Gastrocnemius medialis (tissue), 4 donors: Measurements from ENCODE around the gene ATE1.

Experiments used
- POLR2A ChIP-seq, 2 donors: fragments of 450-650 bp; IDR thresholded peaks; one replicate each; pipeline ENCODE4 v1.6.1; 2017; ENCODE audit warnings: antibody characterized with exemption in 2 of 2, mild to moderate bottlenecking in 2 of 2, moderate library complexity in 2 of 2
- TF ChIP-seq, protein P1 (sequence below), 5 experiments: fragments of 450-650 bp in 3 of 5; fragments of 200-600 bp in 2 of 5; sonication (generic) in 2 of 5; IDR thresholded peaks in 4 of 5; conservative IDR thresholded peaks in 1 of 5; 1 replicate in 4 of 5; 2 replicates in 1 of 5; pipeline ENCODE4 v1.5.1; 2016 to 2019; ENCODE audit warnings: antibody characterized with exemption in 5 of 5, mild to moderate bottlenecking in 3 of 5, moderate library complexity in 3 of 5

DNA sequence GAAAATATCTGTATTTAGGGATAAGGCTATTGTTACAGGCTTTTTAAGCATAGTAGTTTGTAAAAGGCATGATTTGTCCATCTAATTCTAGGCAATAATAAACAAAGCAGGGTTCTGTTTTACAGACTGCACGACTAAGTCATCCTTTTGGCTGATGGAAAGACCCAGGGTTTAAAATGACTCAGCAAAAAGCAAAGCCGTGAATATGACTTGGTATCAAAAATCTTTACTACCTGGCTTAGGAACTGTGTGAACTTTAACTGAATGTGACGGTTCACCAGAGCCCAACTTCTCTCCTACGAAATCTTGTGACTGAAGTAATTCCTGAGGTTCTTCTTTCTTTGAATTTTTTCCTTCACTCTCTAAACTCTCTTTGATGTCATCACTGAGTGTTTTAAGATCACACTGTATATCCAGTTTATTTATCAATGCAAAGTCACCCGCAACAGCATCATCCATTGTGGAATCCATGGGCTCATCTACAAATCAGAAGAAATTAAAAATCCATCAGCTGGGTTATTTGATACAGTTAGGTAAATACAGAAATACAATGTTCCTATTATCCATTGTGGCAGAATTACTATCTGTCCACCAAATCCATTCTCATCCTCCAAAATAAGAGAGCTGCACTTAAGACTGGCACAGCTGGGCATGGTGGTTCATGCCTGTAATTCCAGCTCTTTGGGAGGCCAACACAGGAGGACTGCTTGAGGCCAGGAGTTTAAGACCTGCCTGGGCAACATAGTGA is 17.0 kb downstream of the ATE1 start:
- TF ChIP-seq, protein P1, sequence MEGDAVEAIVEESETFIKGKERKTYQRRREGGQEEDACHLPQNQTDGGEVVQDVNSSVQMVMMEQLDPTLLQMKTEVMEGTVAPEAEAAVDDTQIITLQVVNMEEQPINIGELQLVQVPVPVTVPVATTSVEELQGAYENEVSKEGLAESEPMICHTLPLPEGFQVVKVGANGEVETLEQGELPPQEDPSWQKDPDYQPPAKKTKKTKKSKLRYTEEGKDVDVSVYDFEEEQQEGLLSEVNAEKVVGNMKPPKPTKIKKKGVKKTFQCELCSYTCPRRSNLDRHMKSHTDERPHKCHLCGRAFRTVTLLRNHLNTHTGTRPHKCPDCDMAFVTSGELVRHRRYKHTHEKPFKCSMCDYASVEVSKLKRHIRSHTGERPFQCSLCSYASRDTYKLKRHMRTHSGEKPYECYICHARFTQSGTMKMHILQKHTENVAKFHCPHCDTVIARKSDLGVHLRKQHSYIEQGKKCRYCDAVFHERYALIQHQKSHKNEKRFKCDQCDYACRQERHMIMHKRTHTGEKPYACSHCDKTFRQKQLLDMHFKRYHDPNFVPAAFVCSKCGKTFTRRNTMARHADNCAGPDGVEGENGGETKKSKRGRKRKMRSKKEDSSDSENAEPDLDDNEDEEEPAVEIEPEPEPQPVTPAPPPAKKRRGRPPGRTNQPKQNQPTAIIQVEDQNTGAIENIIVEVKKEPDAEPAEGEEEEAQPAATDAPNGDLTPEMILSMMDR (IDR thresholded peaks at IDR 0.05 in 4 of 5, conservative IDR thresholded peaks at IDR 0.05 in 1 of 5), result no peak
- TF ChIP-seq POLR2A (IDR thresholded peaks at IDR 0.05), result no peak
